IPS-NIHi7 (cell line): ENCODE measurements around the gene FAM180A.
"Not testable (repeated sequence)": the region's sequence is repeated elsewhere in the genome, so short reads cannot be mapped to it uniquely, and the experiment has no call there.

Source experiments
- DNase-seq: peaks from one replicate; pipeline ENCODE4 v3.0.0; 2012; ENCODE audit warnings: mixed read lengths; ENCODE audit errors: extremely low spot score

FAM180A gene

GRCh38 chr7:135748770-135749169 lies at the start of gene FAM180A:
TSS of gene FAM180A (minus strand) at chr7:135748813. CDS start at chr7:135748580, 233 bp downstream.
- DNase-seq, result no peak

GRCh38 chr7:135798095-135798494 lies 49.5 kb upstream of the FAM180A start:
- DNase-seq, result no peak

- no peak for DNase-seq
These were observed 47.4 kb upstream of the FAM180A start for GRCh38 chr7:135795846-135796570.

GRCh38 chr7:135793841-135794240 lies 45.2 kb upstream of the FAM180A start:
- no peak for DNase-seq

GRCh38 chr7:135792866-135793265 lies 44.3 kb upstream of the FAM180A start:
- no peak for DNase-seq

- no peak for DNase-seq
These were observed 43.7 kb upstream of the FAM180A start for GRCh38 chr7:135792363-135792668.

- DNase-seq, result no peak
These were observed 43.1 kb upstream of the FAM180A start for GRCh38 chr7:135791543-135792362.

- DNase-seq, result no peak
These were observed 41.9 kb upstream of the FAM180A start for GRCh38 chr7:135790371-135790977.

GRCh38 chr7:135789956-135790355 lies 41.3 kb upstream of the FAM180A start:
- no peak for DNase-seq

- DNase-seq, result no peak
These were observed 40.8 kb upstream of the FAM180A start for GRCh38 chr7:135789431-135789830.

GRCh38 chr7:135786911-135787310 lies 38.3 kb upstream of the FAM180A start:
- no peak for DNase-seq

- no peak for DNase-seq
These were observed 36.5 kb upstream of the FAM180A start for GRCh38 chr7:135785065-135785464.

- no peak for DNase-seq
These were observed 35.4 kb upstream of the FAM180A start for GRCh38 chr7:135784013-135784412.

- DNase-seq, result no peak
These were observed 34.2 kb upstream of the FAM180A start for GRCh38 chr7:135782801-135783200.

GRCh38 chr7:135782377-135782776 lies 33.8 kb upstream of the FAM180A start:
- no peak for DNase-seq

- no peak for DNase-seq
These were observed 29.2 kb upstream of the FAM180A start for GRCh38 chr7:135777626-135778398.

- not testable (repeated sequence) for DNase-seq
These were observed 27.3 kb upstream of the FAM180A start for GRCh38 chr7:135775915-135776314.

- DNase-seq, result no peak
These were observed 26.6 kb upstream of the FAM180A start for GRCh38 chr7:135775230-135775629.

GRCh38 chr7:135774284-135774683 lies 25.7 kb upstream of the FAM180A start:
- no peak for DNase-seq

GRCh38 chr7:135773464-135773863 lies 24.9 kb upstream of the FAM180A start:
- DNase-seq, result no peak

- DNase-seq, result no peak
These were observed 24.1 kb upstream of the FAM180A start for GRCh38 chr7:135772639-135773222.
